ENCODE results near the gene VAV3. TPM values are rescaled to one million over a fixed set of nuclear protein-coding genes. Genes with fewer than 3 reads are reported as not detected.

Gene VAV3
- total and polyA plus RNA-seq, 2 of the 8 experiments (the other 6 are each of a cell fraction or from before 2014, with no cell fraction given), result 2.9 to 7.9 TPM

DNA sequence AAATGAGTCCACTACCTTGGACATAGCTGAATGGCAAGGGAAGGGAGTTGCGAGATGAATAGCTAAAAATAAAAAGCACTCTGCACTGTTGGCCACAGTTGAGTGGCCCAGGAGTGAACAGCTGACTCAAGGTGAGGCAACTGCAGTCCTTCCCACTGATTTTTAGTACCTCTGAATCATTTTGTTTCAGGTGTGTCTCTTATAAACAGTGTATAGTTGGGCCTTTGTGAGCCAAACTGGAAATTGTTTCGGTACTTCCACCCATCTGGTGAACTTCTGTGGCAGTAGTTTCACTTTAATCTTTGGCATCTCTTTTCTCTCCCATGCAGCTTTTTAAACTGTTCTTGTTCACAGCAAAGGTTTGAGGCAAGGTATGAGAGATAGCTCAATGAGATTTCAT lies 122.7 kb downstream of the VAV3 start:
- DNase-seq (ENCODE audit: low read depth in 1 of 2, low spot score in 2 of 2) (no peak), FAIRE-seq (no peak)
- WGBS, 2 experiments (ENCODE audit: extremely low coverage in 1 of 2, insufficient coverage in 1 of 2, insufficient read length in 1 of 2, insufficient replicate concordance in 2 of 2, low coverage in 1 of 2, low lambda C conversion rate in 2 of 2, missing lambda C conversion rate in 1 of 2), result 100% methylated on average over 2 of the region's 2 CpGs; no CpG with 5 or more reads in 1 of the 2 experiments
- Histone ChIP-seq H3K4me1 (replicated peaks in 1 of 4; ENCODE audit: control insufficient read depth in 3 of 4, insufficient read depth in 4 of 4, low read length in 3 of 4) (peaks cover 0 to 5% (median 3%) of the 10 kb centered on the region in 4 experiments; a peak in 3 of 7 replicates), H3K9ac (replicated peaks in 1 of 4; ENCODE audit: extremely low read depth in 1 of 4, low read depth in 3 of 4, low read length in 3 of 4) (no peak overlapping the region; a peak in 1 of 7 replicates), H3K4me3 (ENCODE audit: extremely low read depth in 1 of 4, insufficient read depth in 2 of 4, low read depth in 3 of 4, low read length in 4 of 4) (no peak overlapping the region), H4K5ac (ENCODE audit: insufficient read length, low read depth, low read length) (no peak overlapping the region), H3K9me3 (ENCODE audit: insufficient read depth in 2 of 2, low read depth in 1 of 2, low read length in 1 of 2) (no peaks in the 10 kb centered on the region), H2BK15ac (ENCODE audit: low read length) (no peak overlapping the region), H3K27me3 (replicated peaks in 1 of 4; ENCODE audit: control insufficient read depth in 3 of 4, extremely low read depth in 1 of 4, insufficient read depth in 3 of 4, low read length in 3 of 4) (no peaks in the 10 kb centered on the region), H2AFZ (ENCODE audit: low read length) (no peak overlapping the region), H3K79me2 (ENCODE audit: control insufficient read depth in 1 of 2, insufficient read depth in 2 of 2, low read length in 2 of 2) (no peaks in the 10 kb centered on the region), H4K91ac (replicated peaks; ENCODE audit: insufficient read length, low read length) (no peak overlapping the region), H2BK5ac (ENCODE audit: low read depth, low read length) (no peak overlapping the region), H3K4ac (replicated peaks; ENCODE audit: insufficient read length, low read depth, low read length) (no peak overlapping the region), H2BK20ac (ENCODE audit: low read length) (no peak overlapping the region), H4K8ac (ENCODE audit: extremely low read depth, insufficient read depth, low read length) (no peak overlapping the region), H3K23ac (ENCODE audit: insufficient read length) (no peak overlapping the region), H3K79me1 (ENCODE audit: low read depth, low read length) (no peaks in the 10 kb centered on the region), H2BK12ac (ENCODE audit: low read depth, low read length) (no peak overlapping the region), H3K4me2 (ENCODE audit: insufficient read depth in 1 of 2, low read depth in 2 of 2, low read length in 2 of 2) (no peak overlapping the region), H3K14ac (ENCODE audit: insufficient read length) (no peak overlapping the region), H3K56ac (replicated peaks; ENCODE audit: insufficient read length, low read depth, low read length) (no peak overlapping the region), H2AK5ac (ENCODE audit: low read depth, low read length) (no peak overlapping the region), H3K23me2 (ENCODE audit: low read depth, low read length) (no peaks in the 10 kb centered on the region), H3K36me3 (ENCODE audit: control insufficient read depth in 2 of 4, insufficient read depth in 4 of 4, low read length in 3 of 4) (no peaks in the 10 kb centered on the region), H3K18ac (ENCODE audit: extremely low read depth, low read length) (no peak overlapping the region), H3K27ac (ENCODE audit: low read depth, low read length) (no peak overlapping the region), H2BK120ac (replicated peaks; ENCODE audit: low read depth, low read length) (no peak overlapping the region), H4K20me1 (replicated peaks in 1 of 2; ENCODE audit: control insufficient read depth in 1 of 2, insufficient read depth in 2 of 2, low read length in 2 of 2) (no peaks in the 10 kb centered on the region)
- CTCF ChIA-PET (ENCODE audit: partially characterized antibody), result interaction anchor here (0.6 to 1.3 kb wide), 2 partner anchors 21 to 31 kb away, joined by 3 read pairs; no protein-coding TSS in a partner anchor
- TF ChIP-seq NRF1 (IDR thresholded peaks at IDR 0.05; ENCODE audit: low read depth, low read length) (no peak), RFX5 (IDR thresholded peaks at IDR 0.05; ENCODE audit: borderline replicate concordance, low read depth, low read length) (no peak)
- POLR2A ChIA-PET (ENCODE audit: partially characterized antibody), result no interaction called here
